ENCODE measurements around the gene GAB1. TPM values are rescaled to one million over a fixed set of nuclear protein-coding genes. Genes with fewer than 3 reads are reported as not detected.

GAB1 gene
- total and polyA plus RNA-seq, 2 of the 13 experiments (the other 11 are each of a cell fraction or from before 2014, with no cell fraction given), result 8.7 to 14.7 TPM

GRCh38 chr4:143326735-143327134 lies 9.9 kb upstream of the GAB1 start:
- no peak overlapping the region for H3K4me3 ChIP-seq (replicated peaks in 1 of 3; ENCODE audit: insufficient read depth in 1 of 3, low read depth in 2 of 3, low read length in 3 of 3)
- H3K9ac ChIP-seq (ENCODE audit: insufficient read depth, low read depth, low read length), result no peak overlapping the region
- no peaks in the 10 kb centered on the region for H4K20me1 ChIP-seq (ENCODE audit: insufficient read depth, low read length)
- H3K4me2 ChIP-seq (ENCODE audit: low read depth, low read length), result no peak overlapping the region
- H3K9me3 ChIP-seq (ENCODE audit: low read length), result no peaks in the 10 kb centered on the region
- intact Hi-C loops (cut with micrococcal nuclease; ENCODE audit: unreplicated experiment), result no loop called here
- 0 out of 2 replicates have a peak, but pooled peaks cover under 1% of the 10 kb centered on the region for H3K4me1 ChIP-seq (ENCODE audit: insufficient read depth, low read length)
- H3K36me3 ChIP-seq (replicated peaks in 1 of 2; ENCODE audit: control insufficient read depth in 1 of 2, insufficient read depth in 2 of 2, low read length in 2 of 2), result no peaks in the 10 kb centered on the region
- BruUV-seq (replicated peaks), result no TSS peak
- FAIRE-seq, result no peak
- H2AFZ ChIP-seq (ENCODE audit: low read length), result no peak overlapping the region
- no peaks in the 10 kb centered on the region for H3K79me2 ChIP-seq (ENCODE audit: insufficient read depth, low read length)
- peaks cover 0 to 1% of the 10 kb centered on the region in 2 experiments; a peak in 2 of 5 replicates for H3K27me3 ChIP-seq (ENCODE audit: control insufficient read depth in 1 of 2, insufficient read depth in 2 of 2, low read length in 2 of 2)
- H3K27ac ChIP-seq (ENCODE audit: extremely low read length, insufficient read depth, low read length), result no peak overlapping the region
- no peak for ATAC-seq
- CTCF ChIA-PET (ENCODE audit: low intra/inter-chr PET ratio, low total read pairs), result no interaction called here
- in situ Hi-C loops (cut with HindIII; ENCODE audit: extremely low pct_ligation_motif_present, low pct_unique_long_range_greater_than_20kb), result no loop called here
- POLR2A ChIA-PET, result no interaction called here
- no peak for DNase-seq (ENCODE audit: low spot score)
- WGBS (ENCODE audit: low lambda C conversion rate), result 36% methylated on average over 4 of the region's 4 CpGs
- TF ChIP-seq REST (IDR thresholded peaks at IDR 0.05; ENCODE audit: borderline replicate concordance in 1 of 2, low read depth in 1 of 2, low read length in 2 of 2) (no peak), PREB (CRISPR knock-in tag; IDR thresholded peaks at IDR 0.05) (no peak), ZNF263 (CRISPR knock-in tag; IDR thresholded peaks at IDR 0.05) (no peak), ZNF660 (CRISPR knock-in tag; IDR thresholded peaks at IDR 0.05; ENCODE audit: borderline replicate concordance, low read depth) (no peak), RCOR2 (CRISPR knock-in tag; IDR thresholded peaks at IDR 0.05) (no peak), ZNF672 (CRISPR knock-in tag; IDR thresholded peaks at IDR 0.05) (no peak), CAMTA2 (CRISPR knock-in tag; IDR thresholded peaks at IDR 0.05; ENCODE audit: borderline replicate concordance) (no peak), CBFB (CRISPR knock-in tag; IDR thresholded peaks at IDR 0.05) (no peak), IRX3 (CRISPR knock-in tag; IDR thresholded peaks at IDR 0.05; ENCODE audit: borderline replicate concordance, low read depth) (no peak), ZKSCAN8 (CRISPR knock-in tag; IDR thresholded peaks at IDR 0.05; ENCODE audit: borderline replicate concordance) (no peak), ZNF256 (CRISPR knock-in tag; conservative IDR thresholded peaks at IDR 0.05) (no peak), ZBED4 (CRISPR knock-in tag; IDR thresholded peaks at IDR 0.05; ENCODE audit: borderline replicate concordance) (no peak)
